GM21786 (cell line): ENCODE measurements around the gene MAPK1IP1L.

Source experiments
- ATAC-seq: cut with Tn5 transposase; IDR thresholded peaks from one replicate; pipeline ENCODE4 v1.9.1; 2021; ENCODE audit not compliant: unreplicated experiment

MAPK1IP1L gene

DNA sequence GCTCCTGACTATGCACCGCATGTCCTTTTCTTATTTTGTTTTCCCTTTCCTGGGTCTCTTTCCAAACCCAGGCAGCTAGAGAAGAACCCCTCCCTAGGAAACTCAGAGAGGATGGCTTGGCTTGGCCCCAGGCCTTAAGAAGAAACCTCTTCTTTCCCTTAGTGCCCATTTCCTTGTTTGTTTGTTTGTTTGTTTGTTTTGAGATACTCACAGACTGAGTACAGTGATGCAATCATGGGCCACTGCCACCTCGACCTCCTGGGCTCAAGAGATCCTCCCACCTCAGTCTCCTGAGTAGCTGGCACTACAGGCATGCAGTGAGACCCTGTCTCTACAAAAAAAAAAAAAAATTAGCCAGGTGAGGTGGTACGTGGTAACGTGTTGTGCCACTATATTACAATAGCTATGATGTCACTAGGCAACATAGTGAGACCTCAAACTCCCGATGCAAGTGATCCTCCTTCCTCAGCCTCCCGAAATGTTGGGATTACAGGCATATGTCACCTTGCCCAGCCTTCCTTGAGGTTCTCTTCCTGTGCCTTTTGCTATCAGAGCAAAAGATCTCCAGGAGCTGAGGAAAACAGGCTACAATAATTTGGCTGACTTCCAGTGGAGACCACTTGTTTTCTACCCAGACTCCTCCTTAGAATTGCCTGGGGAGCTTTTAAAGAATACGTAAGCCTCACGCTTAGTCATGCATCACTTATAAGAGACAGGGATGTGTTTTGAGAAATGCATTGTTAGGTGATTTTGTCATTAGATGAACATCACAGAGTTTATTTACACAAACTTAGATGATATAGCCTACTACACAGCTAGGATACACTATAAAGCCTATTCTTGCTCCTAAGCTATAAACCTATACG is 43.1 kb downstream of the MAPK1IP1L start:
- ATAC-seq, result no peak

DNA sequence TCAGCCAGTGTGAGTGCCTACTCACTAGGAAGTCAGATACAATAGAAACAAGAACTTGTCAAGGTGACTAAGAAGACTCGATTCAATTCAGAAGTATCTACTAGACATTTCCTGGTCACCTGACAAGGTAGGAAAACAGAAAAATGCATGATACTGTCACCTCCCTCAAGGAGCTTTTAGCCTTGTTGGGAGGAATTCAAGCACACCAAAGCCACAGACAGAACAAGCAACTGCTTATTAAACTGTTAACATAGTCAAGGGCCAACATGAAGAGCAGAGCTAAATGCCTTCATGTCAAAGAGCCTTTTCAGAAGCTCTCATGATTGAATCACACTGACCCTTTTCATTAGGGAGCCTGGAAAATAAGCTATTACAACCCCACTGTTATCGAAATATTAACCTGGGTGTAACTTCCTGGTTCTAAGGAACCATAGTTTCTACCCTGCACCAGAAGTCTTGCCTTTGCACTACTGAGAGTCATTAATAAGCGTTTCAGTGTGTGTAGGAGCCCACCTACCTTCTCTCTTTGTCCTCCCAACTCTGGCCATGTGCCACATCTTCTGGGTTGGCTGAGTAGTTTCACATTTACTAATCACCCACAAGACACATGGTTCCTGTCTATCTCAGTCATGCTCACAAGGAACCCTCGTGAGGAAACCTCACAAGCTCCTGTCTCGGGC is 46.6 kb downstream of the MAPK1IP1L start:
- ATAC-seq, result peak; percentile 59

DNA sequence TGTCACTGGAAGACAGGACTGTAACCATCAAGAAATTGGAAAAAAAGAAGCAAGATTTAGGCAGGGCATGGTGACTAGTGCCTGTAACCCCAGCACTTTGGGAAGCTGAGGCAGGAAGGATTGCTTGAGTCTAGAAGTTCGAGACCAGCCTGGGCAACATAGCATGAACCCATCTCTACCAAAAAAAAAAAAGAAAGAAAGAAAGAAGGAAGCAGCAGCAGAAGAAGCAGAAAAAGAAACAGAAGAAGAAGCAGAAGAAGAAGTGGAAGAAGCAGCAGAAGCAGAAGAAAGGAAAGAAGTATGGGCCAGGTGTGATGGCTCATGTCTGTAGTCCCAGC is 47.1 kb downstream of the MAPK1IP1L start:
- no peak for ATAC-seq

DNA sequence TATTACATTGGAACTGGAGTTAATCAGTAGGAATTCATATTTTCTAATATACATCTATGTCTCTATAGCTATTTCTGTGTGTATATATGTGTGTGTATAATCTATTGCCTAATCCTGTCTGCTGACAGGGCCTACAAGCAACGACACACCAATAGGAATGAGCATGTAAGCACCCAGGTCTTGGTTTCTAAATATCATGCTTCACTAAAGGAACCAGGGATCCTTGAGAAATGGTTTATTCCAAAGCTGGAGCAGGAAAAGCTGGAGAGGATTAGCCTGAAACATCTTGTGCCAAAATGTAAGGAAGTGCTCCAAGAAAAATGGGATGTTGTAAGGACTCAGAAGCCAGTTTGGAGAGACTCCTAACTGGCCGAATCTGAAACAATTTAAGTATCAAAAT is 48.3 kb downstream of the MAPK1IP1L start:
- no peak for ATAC-seq

DNA sequence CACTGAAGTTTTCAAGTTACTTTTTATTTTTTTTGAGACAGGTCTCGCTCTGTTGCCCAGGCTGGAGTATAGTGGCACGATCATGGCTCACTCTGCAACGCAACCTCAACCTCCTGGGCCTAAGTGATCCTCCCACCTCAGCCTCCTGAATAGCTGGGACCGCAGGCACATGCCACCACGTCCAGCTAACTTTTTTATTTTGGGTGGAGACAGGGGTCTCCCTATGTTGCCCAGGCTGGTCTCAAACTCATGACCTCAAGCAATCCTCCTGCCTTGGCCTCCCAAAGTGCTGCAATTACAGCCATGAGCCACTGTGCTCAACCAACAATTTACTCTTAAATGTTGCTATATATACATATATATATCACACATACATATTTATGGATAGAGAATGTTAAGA is 50.3 kb downstream of the MAPK1IP1L start:
- ATAC-seq, result no peak

DNA sequence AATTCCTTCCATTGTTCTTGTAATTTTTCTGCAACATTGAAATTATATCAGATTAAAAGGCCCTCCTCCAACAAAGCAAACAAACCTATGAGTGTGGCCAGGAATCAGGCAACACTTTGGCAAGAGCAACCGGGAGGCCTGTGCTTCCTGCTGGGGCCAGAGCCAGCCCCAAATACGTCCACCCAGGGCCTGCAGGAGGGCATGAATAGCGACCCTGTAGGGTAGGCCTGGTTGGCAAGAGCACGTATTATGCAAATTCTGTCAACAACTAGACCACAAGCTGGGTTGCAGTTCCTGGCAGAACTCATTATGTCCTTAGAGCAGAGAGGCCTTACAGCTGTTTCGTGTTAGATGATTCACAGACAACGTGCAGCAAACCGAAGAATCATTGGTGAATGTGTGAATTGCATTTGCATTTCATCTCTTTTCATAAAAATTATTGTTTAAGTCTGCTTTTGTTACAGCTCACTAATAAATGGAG is 50.7 kb downstream of the MAPK1IP1L start:
- peak; percentile 64 for ATAC-seq

DNA sequence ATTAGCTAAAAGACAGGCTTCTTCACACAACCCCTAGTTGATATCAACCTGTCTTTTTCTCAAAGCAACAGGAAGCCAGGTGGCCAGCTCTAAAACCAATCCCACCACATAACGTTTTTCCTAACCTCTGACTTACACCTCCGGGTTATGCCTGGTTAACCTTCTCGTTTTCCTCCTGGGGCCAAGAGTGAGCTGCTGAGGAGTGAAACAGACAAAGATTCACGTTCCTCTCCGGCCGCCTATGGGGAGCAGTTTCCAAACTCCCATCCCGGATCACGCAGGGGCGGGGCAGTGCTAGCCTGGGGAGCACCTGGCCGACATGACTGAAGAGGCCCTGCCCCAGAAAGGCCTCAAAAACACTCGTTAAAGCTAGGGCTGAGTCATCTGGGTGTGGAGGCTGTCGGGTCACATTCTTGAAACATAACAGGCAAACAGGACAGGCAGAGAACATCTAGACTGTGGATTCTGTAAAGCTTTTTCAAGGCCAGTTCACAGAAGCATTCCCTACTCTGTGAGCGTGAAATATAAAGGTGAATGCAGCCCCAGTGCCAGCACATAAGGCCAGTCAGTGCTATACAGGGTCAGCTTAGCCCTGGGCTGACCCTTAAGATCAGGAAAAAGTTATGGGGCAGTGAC is 51.7 kb downstream of the MAPK1IP1L start:
- ATAC-seq, result peak; percentile 31

DNA sequence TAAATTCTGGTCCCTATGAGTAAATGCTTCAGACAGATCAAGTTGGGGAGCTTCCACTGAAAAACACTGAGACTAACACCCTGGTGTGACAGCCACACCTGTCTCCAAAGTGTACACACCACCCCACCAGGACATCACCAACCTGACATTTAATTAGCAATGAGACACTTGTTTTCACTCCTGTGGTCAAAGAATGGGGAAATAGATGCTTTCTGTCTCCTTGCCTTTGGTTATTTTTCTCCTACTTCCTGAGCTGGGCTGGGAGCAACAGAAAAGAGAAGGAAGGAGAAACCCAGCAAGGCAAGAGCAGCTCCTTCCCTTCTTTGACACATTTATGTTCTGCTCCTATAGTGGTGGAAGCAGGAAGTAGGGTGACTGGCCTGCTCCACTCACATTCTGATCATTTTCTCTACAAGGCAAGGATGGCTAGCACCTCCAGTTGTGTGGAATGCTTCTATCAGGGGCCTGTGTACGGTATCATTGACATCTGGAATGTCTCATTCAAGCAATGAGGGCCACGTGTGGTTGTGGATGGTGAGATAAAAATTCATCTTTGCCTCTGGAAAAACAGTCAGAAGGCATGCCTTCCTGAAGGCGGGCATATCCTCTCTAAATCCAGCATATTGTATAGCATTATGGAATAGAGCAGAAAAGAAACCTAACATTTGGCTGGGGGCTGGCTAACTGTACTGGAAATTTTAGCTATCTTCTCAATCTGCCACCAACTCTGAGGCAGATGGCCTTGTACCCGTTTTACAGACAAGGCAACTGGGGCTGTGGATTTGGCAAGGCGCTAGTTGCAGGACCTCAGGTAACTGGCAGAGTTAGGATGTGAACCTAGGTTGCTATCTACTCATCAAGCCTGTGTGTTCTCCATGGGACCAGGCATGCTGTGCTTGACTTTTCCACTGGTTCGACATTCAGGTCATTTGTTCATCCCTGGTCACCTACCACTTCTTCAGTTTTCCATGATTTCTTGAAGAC is 52.8 kb downstream of the MAPK1IP1L start:
- no peak for ATAC-seq

DNA sequence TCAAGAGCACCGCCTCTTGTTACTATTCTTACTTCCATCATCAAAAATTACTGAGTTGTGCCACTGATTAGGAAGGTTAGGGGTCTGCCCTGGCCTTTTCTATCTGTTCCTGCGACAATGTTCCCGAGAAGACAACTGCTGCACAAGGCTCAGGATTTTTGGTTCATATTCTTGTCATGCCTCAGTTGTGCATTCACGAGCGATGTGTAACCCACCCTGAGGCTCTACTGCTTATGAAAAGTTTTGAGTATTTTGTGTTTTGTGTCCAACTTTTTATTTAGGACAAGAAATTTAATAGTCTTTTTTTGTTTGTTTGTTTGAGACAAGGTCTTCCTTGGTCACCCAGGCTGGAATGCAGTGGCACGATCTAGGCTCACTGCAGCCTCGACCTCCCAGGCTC is 54.5 kb downstream of the MAPK1IP1L start:
- no peak for ATAC-seq

DNA sequence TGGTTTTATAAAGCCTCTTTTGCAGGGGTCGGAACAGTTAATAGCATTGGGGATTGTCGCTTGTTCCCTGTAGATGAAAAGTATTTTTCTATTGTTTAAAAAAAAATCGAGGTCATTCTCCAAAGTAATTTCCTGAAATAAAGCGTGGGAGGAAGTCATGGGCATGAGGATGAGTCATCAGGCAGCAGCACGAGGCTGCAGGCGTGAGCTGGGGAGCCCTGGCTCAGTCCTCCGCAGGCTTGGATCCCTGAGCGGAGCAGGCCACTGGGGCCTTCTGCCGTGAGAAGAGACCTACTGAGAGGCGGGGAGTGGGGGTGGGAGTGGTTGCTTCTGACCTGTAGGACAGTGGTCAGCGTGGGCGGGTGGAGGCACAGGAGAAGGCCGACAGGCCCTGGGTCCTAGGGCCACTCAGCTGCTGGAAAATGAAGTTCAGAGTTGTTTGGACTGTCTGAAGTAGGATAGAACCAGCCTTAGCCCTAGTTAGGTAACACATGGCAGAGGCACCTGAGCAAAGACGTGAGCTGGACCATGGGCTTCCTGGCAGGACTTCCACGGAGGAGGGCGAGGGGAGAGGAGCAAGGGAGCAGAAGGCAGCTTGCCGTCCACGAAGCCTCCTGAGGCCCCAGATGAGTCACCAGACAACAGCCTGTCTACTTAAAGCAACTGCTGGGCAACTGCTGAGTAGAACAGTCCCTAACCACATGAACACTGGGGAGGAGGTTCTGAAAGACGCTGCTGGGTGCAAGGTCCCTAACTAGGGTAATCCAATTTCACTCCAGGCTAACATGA is 56.5 kb downstream of the MAPK1IP1L start:
- ATAC-seq, result no peak

DNA sequence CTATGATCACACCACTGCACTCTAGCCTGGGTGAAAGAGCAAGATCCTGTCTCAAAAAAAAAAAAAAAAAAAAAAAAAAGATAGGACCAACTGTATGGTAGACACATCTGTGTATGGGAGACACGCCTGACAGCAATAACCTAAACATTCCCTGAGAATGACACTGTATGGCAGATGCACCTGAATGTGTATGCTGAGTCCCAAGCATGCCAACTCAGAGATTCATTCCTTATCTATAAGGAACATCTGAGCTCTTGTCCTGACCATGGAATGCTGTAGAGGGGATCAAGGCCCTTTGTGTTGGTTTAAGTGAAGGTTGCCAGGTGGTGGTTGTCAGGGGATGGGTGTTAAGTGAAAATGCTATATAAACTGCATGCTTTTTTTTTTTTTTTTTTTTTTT is 58.4 kb downstream of the MAPK1IP1L start:
- no peak for ATAC-seq

DNA sequence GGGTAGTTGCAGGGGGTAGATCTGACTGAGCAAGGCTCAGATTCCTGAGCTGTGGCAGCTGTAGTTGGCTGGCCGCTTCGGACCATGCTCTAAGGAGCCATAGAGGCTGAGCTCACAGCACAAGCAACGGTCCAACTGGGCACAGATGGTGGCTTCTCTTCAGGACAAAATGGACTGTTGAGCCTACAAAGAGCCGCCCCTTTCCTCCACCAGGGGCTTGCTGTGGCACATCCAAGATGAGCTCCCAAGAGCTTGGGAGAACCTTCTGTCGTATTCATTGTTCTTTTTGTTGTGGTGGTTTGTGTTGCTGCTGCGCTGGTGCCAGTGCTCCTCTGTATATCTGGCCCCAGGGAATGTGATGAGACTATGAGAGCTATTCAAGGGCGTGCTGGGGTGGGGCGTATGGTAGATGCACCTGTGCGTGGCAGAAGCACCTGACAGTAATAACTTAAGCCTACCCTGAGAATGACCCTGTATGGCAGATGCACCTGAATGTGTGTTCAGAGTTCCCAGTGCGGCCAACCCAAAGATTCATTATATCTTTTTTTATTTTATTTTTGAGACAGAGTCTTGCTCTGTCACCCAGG is 59.8 kb downstream of the MAPK1IP1L start:
- ATAC-seq, result no peak

DNA sequence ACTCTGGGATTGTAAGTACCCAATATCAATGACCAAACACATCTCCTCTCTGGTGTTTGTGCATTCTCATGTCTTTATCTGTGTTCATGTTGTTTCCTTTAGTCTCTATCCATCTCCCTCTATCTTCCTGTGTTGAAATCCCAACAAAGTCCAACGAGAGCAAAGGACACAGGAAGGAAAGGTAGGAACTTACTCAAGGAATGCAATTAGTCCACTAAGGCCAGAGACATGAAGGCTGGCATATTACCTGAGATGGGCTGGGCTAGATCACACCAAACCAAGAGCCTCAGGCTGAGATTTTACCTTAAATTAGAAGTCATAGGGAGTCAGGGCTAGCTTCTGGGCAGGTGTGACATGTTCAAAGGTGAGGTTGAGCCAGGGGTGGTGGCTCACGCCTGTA is 63.3 kb downstream of the MAPK1IP1L start:
- ATAC-seq, result no peak

DNA sequence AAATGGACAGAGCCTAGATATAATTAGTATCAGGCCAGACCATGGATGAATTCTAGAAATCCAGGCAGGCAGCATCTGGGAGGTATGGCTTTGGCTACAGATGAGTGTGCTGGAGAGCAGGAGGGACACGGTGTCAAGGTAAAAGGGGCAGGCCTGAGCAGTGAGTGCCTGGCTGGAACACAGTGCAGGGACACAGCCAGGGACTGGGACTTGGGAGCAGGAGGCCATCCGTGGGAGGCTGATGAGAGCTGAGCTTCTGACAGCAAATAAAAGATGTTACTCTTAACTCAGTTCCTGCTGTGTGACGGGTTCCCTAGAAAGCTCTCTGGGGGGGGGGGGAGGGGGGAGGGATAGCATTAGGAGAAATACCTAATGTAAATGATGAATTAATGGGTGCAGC is 64.0 kb downstream of the MAPK1IP1L start:
- no peak for ATAC-seq

DNA sequence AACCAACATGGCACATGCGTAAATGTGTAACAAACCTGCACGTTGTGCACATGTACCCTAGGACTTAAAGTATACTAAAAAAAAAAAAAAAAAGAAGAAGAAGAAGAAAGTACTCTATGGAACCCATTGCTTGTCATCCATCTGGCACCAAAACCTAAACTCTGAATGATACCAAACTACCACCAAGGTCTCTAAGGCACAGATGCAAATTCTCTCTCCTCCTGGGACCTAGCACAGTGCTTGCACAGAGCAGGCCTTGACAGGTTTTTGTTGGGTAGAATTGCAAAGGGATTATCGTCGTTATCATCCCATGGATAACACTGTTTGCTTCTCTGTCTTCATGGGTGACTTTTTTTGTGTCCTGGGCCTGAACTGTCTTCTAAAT is 64.4 kb downstream of the MAPK1IP1L start:
- no peak for ATAC-seq

DNA sequence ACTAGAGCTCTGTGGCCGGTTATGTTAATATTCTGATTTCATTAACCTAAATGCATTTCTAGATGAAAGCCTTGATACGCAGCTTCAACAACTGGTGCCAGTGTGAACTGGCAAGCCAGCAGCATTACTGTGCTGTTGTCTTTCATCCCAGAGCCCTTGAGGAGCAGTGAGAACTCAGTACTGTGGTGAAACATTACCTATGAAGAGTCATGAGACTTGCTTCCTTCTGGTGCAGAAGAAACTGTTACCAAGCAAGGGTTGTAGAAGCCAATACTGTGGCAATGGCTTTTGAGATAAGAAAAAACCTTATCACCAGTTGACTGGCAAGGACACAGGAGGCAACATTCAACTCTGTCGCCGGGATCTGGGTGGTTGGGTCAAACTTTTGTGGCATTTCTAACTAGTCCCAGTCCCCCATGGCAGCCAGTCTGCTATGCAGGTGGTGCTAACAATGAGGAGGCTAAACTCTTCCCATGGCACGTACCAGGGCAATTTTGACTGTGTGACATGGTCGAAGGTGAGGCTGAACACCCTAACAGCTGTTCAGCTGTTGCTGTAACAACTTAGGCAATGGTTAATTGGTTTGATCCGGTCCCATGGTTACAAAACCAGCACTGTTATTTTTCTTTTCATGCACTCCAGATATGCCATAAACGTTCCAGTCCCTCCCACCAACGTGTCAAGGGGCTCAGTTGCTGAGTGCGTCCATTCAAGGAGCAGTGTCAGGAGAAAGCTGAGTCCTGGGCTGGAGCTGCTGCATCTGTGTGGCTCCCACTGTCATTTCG is 65.0 kb downstream of the MAPK1IP1L start:
- no peak for ATAC-seq

DNA sequence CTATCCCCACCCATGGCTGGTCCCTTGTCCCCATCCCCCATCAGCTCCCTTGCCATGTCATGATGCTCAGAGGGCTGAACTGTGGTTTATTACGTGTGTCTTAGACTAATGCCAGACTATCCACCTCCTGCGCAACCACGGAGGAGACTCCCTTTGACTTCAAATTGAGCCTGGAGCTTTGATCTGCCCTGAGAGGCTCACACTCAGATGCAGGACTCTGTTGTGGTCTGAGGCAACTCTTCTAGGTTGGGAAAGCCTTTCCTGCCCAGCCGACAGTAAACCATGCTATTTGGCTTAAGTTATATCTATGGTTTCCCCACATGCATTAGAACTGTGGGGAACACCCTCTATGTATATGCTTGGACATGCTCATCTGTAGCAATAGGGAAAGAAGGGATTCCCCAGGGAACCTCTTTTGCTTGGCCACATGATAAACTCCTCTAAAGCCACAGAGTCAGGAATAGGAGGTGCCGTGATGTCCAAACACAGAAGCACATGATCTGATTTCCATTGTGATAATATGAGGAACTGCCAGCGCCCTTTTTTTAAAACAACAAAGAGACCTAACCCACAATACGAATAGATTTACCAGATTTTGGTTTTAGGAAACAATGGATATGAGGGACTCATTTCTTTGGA is 66.5 kb downstream of the MAPK1IP1L start:
- no peak for ATAC-seq

DNA sequence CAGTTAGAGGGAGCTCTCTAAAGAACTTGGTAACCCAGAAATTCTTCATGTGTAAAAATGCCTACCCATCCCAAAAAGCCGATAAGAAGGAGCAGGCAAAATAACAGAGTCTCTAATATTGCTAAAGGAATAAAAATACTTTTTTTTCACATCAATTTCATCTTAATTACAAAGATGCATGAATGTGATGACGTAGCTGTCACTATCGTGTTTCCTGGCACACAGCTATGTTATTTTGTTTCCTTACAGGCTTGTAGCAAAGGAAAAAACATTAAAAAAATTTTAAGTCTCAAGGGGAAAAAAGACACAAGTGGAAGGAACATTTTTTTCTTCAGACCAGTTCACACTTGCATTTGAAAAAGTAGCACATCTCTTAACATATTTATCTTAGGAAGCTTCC is 67.3 kb downstream of the MAPK1IP1L start:
- no peak for ATAC-seq
